Measurements from ENCODE around the gene NHLRC4.

DNA sequence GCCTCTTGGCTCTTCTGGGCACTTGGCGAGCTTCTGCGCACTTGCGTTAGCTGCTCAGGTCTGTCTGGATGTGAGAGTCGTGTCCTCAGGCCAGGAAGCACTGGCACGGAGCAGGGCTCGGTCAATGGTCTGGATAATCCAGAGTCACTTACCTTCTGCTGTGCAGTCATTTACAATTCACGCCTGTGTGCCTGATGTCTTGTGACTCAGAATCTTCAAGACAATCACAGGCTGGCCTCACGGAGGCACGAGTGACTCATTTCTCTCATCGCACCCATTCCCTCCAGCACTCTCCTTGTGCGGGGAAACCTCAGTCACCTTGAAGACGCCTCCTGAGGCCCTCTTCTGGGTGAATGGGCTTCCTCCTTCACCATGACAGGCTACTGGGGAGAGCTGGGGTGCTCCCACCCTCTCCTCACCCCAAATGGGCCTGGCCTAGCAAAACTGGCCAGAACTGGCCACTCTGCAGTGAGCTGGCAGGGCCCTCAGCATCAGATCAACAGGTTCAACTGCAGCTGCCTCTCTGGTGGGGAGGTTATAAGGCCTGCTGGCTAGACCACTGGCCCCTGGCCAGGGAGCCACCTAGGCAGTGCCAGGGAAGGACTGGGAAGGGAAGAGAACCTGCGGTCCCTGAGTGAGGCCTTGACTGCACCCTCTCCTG is 41.2 kb upstream of the NHLRC4 start:
- TF ChIP-seq, protein P1, sequence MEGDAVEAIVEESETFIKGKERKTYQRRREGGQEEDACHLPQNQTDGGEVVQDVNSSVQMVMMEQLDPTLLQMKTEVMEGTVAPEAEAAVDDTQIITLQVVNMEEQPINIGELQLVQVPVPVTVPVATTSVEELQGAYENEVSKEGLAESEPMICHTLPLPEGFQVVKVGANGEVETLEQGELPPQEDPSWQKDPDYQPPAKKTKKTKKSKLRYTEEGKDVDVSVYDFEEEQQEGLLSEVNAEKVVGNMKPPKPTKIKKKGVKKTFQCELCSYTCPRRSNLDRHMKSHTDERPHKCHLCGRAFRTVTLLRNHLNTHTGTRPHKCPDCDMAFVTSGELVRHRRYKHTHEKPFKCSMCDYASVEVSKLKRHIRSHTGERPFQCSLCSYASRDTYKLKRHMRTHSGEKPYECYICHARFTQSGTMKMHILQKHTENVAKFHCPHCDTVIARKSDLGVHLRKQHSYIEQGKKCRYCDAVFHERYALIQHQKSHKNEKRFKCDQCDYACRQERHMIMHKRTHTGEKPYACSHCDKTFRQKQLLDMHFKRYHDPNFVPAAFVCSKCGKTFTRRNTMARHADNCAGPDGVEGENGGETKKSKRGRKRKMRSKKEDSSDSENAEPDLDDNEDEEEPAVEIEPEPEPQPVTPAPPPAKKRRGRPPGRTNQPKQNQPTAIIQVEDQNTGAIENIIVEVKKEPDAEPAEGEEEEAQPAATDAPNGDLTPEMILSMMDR (IDR thresholded peaks at IDR 0.05): no peak
- TF ChIP-seq POLR2A (IDR thresholded peaks at IDR 0.05): no peak

Measured in lower leg skin (tissue), 3 donors.